ENCODE measurements around the gene NTM. TPM values are rescaled to one million over a fixed set of nuclear protein-coding genes. Genes with fewer than 3 reads are reported as not detected.

NTM gene
- total and polyA plus RNA-seq, 2 donors (not counting 3 experiments of a cell fraction or from before 2014, with no cell fraction given): 1.00 to 1.1 TPM

DNA sequence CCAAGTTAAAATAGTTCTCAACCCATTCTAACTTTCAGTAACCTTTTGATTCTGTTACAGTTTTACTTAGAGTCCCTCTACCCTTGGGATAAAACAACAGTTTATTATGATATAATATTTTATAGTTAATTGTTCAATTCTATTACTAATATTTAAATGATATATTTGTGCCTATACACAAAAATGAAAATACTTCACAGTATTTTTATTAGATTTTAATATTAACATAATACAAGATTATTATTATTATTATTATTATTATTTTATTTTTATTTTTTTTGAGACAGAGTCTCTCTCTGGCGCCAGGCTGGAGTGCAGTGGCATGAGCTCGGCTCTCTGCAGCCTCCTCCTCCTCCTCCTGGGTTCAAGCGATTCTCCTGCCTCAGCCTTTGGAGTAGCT, 416.7 kb downstream of the NTM start:
- H2AFZ ChIP-seq (ENCODE audit: low read depth, low read length): no peak overlapping the region
- no peak overlapping the region for H3K27ac ChIP-seq (ENCODE audit: insufficient read depth, low read depth, low read length)
- no peak overlapping the region for H3K4me3 ChIP-seq (replicated peaks in 1 of 3; ENCODE audit: insufficient read depth in 1 of 3, low read depth in 1 of 3, low read length in 3 of 3)
- dilution Hi-C loops (cut with MboI; ENCODE audit: extremely low pct_ligation_motif_present, low sequenced_read_pairs): no loop called here
- no peaks in the 10 kb centered on the region for H3K79me2 ChIP-seq (ENCODE audit: control insufficient read depth, insufficient read depth, low read length)
- no peaks in the 10 kb centered on the region for H3K9me1 ChIP-seq (replicated peaks; ENCODE audit: control insufficient read depth, extremely low read depth, insufficient read depth, low read length)
- TF ChIP-seq, protein P1, sequence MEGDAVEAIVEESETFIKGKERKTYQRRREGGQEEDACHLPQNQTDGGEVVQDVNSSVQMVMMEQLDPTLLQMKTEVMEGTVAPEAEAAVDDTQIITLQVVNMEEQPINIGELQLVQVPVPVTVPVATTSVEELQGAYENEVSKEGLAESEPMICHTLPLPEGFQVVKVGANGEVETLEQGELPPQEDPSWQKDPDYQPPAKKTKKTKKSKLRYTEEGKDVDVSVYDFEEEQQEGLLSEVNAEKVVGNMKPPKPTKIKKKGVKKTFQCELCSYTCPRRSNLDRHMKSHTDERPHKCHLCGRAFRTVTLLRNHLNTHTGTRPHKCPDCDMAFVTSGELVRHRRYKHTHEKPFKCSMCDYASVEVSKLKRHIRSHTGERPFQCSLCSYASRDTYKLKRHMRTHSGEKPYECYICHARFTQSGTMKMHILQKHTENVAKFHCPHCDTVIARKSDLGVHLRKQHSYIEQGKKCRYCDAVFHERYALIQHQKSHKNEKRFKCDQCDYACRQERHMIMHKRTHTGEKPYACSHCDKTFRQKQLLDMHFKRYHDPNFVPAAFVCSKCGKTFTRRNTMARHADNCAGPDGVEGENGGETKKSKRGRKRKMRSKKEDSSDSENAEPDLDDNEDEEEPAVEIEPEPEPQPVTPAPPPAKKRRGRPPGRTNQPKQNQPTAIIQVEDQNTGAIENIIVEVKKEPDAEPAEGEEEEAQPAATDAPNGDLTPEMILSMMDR (IDR thresholded peaks at IDR 0.05; ENCODE audit: extremely low read depth in 1 of 2, insufficient read depth in 1 of 2, low read depth in 1 of 2, low read length in 2 of 2): no peak
- TF ChIP-seq EZH2 (IDR thresholded peaks at IDR 0.05; ENCODE audit: borderline replicate concordance, low read depth, low read length, severe bottlenecking): no peak
- TF ChIP-seq POLR2AphosphoS5 (IDR thresholded peaks at IDR 0.05; ENCODE audit: insufficient read depth, low read depth, low read length): no peak
- no peak for TF ChIP-seq MYC (IDR thresholded peaks at IDR 0.05; ENCODE audit: low read depth, low read length)
- TF ChIP-seq, protein P2, sequence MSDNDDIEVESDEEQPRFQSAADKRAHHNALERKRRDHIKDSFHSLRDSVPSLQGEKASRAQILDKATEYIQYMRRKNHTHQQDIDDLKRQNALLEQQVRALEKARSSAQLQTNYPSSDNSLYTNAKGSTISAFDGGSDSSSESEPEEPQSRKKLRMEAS (IDR thresholded peaks at IDR 0.05; ENCODE audit: insufficient read depth, insufficient read length): no peak
- no peak for TF ChIP-seq FOS (IDR thresholded peaks at IDR 0.05; ENCODE audit: borderline replicate concordance, insufficient read depth, low read length)
- TF ChIP-seq JUN (IDR thresholded peaks at IDR 0.05; ENCODE audit: borderline replicate concordance, insufficient read depth, insufficient read length, low read depth): no peak
- TF ChIP-seq GATA2 (IDR thresholded peaks at IDR 0.05; ENCODE audit: insufficient read depth, insufficient read length, low read depth, low read length): no peak
- no peak for TF ChIP-seq POLR2A (IDR thresholded peaks at IDR 0.05; ENCODE audit: low read depth, low read length)
- H3K4me1 ChIP-seq (ENCODE audit: control insufficient read depth, extremely low read depth, insufficient read depth, low read length): no peaks in the 10 kb centered on the region
- H3K4me2 ChIP-seq (ENCODE audit: insufficient read depth, low read length): no peak overlapping the region
- no peaks in the 10 kb centered on the region for H3K36me3 ChIP-seq (ENCODE audit: control insufficient read depth in 2 of 2, extremely low read depth in 1 of 2, insufficient read depth in 2 of 2, low read length in 2 of 2)
- ChIA-PET CTCF (interaction anchor here (1.1 to 1.4 kb wide), 2 partner anchors 7 to 9 kb away, joined by 3 to 4 read pairs; no protein-coding TSS in a partner anchor), POLR2A (no interaction called here)
- DNase-seq (ENCODE audit: low read depth, low spot score): no peak
- H3K9ac ChIP-seq (replicated peaks; ENCODE audit: extremely low read depth, insufficient read depth, low read length): no peak overlapping the region
- intact Hi-C loops (cut with micrococcal nuclease): no loop called here
- BruUV-seq (replicated peaks): no TSS peak
- H3K27me3 ChIP-seq (ENCODE audit: control insufficient read depth in 2 of 2, insufficient read depth in 2 of 2, low read length in 2 of 2): peaks cover 0 to 33% of the 10 kb centered on the region in 2 experiments
- H4K20me1 ChIP-seq (replicated peaks; ENCODE audit: control insufficient read depth, extremely low read depth, insufficient read depth, low read length): no peaks in the 10 kb centered on the region
- no peak for FAIRE-seq
- no peaks in the 10 kb centered on the region for H3K9me3 ChIP-seq (replicated peaks; ENCODE audit: control insufficient read depth, insufficient read depth, low read length)

All from endothelial cell of umbilical vein (primary cell).